Pulmonary artery endothelial cell (primary cell): ENCODE results near the gene ZBTB7C. TPM values are rescaled to one million over a fixed set of nuclear protein-coding genes. Genes with fewer than 3 reads are reported as not detected.

Experiments
- DNase-seq: peaks from one replicate; pipeline ENCODE4 v3.0.0-alpha.2; 2011; ENCODE audit warnings: low read depth, low spot score
- total RNA-seq: library from RNA; depleted of rRNA; stranded (reverse); fragments of >200 nt; gene quantifications from 2 replicates; pipeline ENCODE4 v1.2.3, GENCODE V29; 2014

Gene ZBTB7C
- total RNA-seq, 1 donor from 2014 or later: not detected

GRCh38 chr18:48040457-48041110 lies 368.6 kb downstream of the ZBTB7C start:
- no peak for DNase-seq

- DNase-seq: no peak
Observed at GRCh38 chr18:48039769-48040215, 369.4 kb downstream of the ZBTB7C start.

GRCh38 chr18:48038636-48039035 lies 370.5 kb downstream of the ZBTB7C start:
- DNase-seq: no peak

- no peak for DNase-seq
Observed at GRCh38 chr18:48037481-48038271, 371.5 kb downstream of the ZBTB7C start.

DNA sequence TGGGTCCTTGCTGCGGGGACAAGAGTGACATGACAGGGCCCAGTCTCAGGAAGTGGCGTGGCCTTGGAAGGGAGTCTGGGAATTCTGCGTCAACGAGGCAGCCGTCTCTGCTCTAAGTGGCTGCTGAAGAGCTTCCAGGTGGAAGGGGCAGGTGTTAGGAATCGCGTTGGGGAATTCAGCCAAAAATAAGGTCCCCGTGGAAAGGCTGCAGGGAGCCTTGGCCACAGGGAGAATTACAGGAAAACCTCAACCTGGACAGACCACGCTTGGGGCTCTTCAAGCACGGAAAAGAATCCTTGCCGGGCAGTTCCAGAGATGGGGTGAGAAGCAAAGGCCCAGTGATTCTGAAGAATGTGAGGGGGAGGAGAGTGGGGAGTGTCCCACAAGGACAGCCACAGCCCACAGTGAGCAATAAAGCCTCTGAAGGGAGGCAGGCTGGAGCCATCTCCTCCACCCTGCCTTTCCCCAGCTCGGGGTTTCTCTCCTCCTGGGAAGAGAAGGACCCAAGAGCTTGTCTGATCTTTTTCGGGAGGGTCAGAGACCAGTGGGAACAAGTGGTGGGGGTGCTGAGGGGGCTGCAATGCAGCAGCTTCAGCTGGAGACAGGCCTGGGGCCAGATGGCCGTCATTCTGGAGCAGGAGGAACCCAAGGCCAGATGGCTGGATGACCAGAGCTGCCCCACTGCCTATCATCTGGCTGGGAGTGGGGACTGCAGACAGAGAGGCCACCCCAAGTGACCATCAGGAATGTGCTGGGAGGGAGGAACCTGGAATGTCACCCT lies 372.4 kb downstream of the ZBTB7C start:
- DNase-seq: no peak

DNA sequence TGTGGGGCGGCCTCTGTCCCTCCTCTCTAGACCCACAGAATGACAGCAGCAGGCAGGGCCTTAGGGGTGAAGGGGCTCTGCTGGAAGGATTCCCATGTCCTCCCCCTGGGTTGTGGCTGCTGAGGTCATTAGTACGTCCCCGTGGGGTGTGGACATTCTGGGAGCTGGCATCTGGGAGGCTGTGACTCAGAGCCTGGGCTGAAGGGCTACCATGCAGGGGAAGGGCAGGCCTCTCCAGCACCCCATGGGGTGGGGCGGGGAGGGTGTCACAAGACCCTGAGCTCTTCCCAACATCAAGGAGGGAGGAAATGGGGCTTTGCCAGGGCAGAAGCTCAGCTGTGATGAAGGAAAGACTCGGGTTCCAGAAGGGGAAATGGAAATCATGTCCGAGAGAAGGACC lies 373.0 kb downstream of the ZBTB7C start:
- DNase-seq: no peak

- DNase-seq: no peak
Observed at GRCh38 chr18:48035556-48035860, 373.7 kb downstream of the ZBTB7C start.

DNA sequence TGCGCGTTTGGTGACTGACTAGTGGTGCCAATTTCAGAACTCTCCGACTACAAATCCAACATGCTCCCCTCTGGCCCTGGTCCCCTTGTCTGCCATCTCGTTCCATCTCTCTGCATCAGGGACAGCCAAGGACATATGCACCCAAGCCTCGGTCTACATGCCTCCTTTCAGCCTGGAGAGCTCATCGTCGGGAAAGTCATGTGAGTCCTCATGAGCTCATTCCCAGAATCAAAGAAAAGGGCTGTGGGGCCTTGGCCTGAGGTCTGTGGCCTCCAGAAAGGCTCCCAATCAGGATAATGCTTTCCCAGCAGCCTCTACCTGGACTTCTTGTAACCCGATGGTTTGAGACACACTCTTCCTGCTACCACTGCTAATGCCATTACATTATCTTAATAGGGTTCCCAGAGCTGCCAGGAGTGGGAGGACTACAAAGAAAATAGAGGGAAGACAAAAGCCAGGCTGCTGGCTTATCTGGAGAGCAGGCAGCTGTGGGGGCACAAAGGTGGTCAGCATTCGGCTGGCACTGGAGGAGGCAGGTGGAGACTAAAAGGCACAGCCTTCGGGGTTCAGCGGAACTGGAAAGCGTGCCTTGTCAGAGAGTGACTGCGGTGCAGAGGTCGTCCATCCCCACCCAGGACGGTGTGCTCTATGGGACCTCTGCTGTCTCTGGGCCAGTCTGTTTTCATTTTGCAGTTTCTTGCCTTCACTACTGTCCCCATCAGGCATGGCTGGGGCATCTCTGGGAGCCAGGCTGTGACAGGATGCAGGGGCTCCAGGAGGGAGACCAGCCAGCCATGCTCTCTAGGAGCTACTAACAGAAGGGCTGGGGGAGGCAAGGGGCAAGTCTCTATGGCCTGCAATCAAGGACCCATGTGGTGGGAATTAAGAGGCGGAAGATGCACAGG lies 374.3 kb downstream of the ZBTB7C start:
- no peak for DNase-seq

DNA sequence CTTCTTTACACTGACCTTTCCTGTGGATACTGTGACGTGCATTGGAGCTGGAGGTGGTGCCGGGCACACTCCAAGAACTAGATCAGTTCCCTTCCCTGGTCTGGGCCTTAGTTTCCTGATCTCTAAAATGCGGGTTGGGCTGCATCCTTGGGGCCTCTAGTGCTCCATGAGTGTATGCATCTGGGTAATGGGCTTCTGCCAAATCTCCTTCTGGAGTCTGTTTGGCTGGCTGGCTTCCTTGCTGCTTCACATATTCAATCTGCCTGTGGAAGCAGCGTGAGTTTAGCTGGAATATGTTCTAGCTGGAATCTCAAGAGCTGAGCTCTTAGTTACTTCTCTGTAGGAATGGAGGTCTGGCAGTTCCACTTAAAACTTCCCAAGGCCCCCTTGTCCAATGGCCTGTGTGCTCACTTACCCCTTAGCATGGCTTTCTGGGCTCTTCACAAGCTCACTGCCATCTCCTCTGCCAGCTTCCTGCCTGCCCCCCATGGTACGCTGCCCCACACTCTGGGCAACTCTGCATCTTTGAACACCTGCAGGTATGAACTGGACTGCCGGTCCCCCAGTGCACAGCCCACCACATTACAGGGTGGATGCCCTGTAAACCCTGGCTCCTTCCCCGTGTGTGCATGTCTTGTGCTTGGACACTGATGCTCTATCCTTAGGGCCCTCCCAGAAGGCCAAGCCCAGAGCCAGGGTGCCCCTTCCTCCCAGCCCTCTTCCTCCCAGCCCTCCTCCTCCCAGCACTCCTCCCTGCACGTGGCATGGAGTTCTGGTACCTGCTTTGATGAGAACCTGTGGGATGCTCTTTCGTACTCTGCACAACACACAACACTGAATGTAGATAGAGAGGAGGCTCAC lies 375.2 kb downstream of the ZBTB7C start:
- no peak for DNase-seq

GRCh38 chr18:48032876-48033789 lies 376.1 kb downstream of the ZBTB7C start:
- DNase-seq: no peak

- DNase-seq: no peak
Observed at GRCh38 chr18:48031641-48032040, 377.5 kb downstream of the ZBTB7C start.

GRCh38 chr18:48030616-48031480 lies 378.3 kb downstream of the ZBTB7C start:
- peak; percentile 17 for DNase-seq

DNA sequence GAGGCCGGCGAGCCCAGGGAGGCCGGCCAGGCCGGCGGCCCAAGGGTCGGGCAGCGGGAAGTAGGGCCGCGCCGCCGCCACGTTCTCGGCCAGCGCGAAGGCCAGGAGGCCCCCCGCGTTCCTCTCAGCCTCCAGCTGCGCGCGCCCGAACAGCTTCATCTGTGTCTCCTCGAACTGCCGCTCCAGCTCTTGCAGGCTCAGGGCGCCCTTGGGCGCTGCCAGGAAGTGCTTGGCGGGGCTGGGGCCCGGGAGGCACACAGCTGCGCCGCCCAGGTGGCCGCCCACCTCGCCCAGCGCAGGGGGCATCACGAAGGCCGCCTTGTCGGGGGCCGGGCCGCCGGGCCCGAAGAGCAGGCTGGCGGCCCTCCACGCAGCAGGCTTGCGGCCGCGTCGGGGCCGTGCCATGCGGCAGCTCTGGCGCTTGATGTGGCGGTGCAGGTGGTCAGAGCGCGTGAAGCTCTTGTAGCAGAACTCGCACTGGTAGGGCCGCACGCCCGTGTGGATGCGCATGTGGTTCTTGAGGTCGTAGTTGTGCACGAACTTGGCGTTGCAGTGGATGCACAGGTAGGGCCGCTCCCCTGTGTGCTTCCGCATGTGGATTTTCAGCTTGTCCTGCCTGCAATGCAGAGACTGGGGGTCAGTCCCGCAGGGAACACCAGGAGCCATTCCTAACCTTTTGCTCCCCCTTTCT lies 379.7 kb downstream of the ZBTB7C start:
- DNase-seq: no peak

DNA sequence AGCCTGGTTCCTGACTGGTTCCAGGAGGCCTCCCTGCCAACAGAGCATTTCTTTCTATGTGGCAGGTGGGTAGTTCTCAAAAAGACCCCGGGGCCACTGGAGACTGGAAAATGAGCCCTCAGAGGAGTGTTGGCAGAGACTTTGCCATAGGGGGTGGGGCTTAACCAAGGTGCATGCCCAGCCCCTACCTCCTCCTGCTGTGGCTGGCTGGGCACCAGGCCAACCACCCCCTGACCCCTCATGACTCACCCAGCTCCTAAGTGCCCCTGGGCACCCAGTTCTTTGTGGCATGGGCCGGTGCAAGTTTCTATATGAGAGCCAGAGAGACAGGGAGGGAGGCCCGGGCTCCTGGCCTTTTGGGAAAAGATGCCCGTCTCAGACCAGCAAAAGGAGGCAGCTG lies 380.5 kb downstream of the ZBTB7C start:
- no peak for DNase-seq

- no peak for DNase-seq
Observed at GRCh38 chr18:48028081-48028480, 381.1 kb downstream of the ZBTB7C start.

DNA sequence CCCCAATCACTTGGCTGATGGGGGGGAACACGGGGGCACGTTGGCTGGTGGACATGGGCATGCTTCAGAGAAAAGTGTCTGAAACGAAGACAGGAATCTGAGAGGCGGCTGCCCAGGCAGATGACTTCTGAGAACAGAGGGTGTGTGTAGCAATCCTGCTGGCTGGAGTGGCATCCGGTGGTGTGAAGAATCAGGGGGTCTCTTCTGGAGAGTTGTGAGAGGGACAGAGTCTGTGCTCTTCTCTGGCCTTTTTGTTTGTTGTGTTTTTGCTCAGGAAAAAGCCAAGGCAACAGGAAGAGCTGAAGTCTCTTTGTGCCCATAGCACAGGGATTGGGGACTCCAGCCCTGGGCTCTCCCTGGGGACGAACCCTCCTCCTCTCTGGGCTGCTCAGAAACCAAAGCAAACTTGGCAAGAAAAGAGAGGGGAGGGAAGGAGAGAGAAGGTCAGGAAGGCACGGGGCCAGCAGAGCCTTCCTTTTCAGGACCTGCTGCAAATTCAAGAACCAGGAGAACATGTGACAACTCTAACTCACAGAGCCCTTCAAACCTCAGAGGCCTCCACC lies 381.7 kb downstream of the ZBTB7C start:
- DNase-seq: no peak

GRCh38 chr18:48026216-48026615 lies 383.0 kb downstream of the ZBTB7C start:
- DNase-seq: no peak
